Activated CD4-positive, alpha-beta T cell treated with anti-CD3 and anti-CD28 coated beads, Interleukin-2, amount 50 U/mL, for 48 hours (primary cell): ENCODE measurements around the gene REXO5.
A peak's percentile ranks its signal among the peaks of the same experiment; 100 is the strongest.
"Not testable (repeated sequence)": the region's sequence is repeated elsewhere in the genome, so short reads cannot be mapped to it uniquely, and the experiment has no call there.

Experiments used
- DNase-seq, 2 experiments: peaks; one replicate each; pipeline ENCODE4 v3.0.0-alpha.2; 2020

The REXO5 gene

DNA sequence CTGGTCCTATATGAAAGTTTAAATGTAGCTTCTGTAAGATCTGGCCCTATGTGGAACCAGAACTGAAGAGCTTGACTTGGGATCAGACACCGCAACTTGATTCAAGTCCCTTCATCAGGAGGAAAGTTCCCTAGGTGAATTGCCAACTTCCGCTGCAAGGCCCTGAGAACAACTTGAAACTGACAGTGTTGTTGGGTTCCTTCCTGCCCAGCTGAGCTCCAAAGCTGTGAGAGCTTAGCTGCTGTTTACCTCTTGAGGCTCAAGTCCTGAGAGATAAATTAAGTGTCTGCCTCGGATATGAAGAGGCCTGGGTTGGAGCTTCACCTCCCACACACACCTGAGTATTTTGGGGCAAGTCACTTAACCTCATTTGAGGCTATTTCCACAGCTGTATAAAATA lies 44.7 kb downstream of the REXO5 start:
- no peak for DNase-seq

DNA sequence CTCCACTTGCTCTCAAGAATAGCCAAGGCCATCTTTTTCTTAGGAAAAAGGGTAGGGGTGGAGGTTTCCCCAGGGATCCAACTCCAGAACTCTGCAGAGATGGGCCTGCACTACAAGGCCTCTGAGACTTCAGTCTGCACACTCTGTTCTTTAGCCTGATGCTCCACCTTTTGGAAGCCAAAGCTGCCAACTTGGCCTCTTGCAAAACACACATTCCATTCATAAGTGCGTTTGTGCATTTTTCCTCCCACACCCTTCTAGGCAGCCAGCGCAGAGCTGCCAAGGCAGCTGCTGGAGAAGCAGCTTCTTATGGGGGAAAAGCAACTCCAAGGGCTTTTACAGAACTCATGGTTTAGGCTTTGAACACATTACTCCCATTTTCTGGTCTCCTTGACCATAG lies 45.3 kb downstream of the REXO5 start:
- no peak for DNase-seq

DNA sequence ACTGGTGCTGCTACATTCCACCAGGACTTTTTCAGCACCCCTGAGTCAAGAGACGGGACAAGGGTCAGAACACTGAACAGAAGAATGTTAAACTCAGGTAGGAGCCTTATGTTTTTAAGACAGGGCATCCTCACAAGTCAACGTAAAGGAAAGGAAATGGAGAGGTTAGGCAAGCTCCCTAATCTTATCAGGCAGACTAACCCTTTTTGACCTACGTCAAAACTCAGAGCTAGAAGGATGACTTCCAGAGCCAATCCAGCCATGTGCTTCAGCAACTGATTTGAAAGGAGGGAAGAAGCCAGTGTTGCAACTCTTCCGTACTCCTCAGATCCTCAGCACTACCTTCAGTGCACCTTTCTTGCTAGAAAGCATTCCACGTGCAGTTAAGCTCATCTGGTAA lies 46.8 kb downstream of the REXO5 start:
- DNase-seq, result no peak

DNA sequence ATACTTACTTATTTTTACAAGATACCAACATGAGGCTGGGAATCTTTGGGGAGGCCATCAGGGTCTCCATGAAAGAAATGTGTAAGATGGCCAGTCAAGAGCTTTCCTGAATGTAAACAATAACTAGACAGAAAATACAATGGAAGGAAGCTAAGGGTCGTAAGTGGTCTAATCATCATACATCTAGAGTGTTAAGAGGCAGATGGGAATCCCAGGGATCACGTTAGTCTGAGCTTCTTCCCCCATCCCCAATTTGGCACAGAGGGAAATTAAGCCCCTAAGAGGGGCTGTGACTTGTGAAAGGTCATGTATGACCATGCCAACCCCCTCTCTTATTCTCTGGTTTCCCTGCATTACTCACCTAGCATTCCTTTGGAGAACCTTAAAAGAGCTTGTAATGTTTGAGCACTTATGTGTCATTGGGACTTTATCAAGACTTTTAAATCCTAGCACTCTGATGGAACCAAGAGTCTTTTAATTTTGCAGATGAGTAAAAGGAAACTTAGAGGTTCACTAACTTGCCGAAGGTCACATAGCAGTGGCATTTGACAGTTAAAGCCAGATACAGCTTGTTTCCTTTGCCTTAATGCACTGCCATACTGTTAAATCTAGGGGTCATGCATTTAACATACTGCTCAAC lies 47.8 kb downstream of the REXO5 start:
- DNase-seq, result no peak

DNA sequence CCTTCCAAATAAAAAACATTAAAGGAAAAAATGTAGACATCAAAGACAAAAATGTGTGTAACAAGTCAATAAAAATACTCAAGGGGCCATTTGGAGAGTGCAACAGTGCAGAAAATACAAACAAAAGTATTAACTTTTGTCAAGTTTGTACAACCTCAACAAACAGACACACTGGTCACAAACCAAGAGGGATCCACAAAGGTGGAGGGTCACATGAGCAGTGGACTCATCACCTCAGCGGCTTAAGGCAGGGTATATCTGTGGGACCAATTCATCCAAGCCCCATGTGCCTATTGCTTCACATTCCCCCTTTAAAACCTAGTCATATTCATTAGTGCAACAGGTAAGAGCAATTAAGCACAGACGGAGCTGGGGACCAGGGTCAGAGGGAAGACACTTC lies 48.6 kb downstream of the REXO5 start:
- DNase-seq, result no peak

DNA sequence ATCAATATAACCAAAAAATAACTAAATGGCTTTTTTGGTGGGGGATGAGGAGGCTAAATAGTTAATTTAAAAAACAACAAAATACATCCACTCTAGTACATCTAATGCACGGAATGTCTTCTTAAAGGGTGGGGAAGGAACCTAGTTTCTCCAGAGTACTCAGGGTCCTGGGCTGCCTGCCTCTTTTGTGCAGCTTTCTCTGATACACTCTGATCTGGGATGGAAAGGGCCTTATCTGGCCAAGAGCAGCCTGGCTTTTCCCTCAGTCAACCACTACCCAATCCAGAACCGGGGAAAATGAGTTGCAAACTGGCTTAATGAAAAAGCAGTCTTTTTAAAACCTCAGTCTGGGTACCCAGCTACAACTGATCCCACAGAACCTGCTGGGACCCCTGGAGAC lies 51.0 kb downstream of the REXO5 start:
- DNase-seq, result no peak

DNA sequence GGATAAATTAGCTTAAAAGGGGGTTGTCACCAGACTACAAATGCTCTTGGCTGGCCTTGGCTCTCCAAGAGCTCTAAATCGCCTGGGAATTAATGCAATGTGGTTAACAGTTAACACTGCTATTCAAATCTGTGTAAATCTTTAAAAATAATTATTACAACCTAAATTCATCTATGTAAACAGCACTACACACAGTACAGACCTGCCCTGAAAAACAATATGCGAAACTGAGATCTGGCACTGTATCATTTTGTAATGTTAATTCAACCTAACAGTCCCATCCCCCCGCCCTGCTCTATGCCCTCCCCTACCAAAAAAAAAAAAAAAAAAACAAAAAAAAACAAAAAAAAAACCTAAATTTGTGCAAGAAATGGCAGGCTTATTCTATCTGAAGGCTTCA lies 52.9 kb downstream of the REXO5 start:
- no peak for DNase-seq

DNA sequence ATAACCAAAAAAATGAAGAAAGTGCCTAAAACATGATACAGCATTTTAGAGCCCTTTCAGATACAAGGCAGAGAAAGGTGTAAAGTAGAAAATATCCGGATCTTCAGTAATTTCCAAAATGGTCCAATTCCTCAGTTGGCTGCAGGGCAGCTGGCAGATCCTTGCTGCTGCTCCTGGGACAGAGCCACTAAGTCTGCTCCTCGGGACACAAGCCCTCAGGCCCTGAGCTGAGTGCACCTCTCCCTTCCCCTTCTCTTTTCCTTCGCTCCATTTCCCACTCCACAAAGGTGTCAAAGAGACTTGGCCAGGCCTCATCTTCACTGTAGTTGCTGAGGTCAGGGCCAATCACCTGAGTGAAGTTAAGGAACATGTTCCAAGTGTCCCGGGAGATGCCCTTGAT lies 53.4 kb downstream of the REXO5 start:
- no peak for DNase-seq

DNA sequence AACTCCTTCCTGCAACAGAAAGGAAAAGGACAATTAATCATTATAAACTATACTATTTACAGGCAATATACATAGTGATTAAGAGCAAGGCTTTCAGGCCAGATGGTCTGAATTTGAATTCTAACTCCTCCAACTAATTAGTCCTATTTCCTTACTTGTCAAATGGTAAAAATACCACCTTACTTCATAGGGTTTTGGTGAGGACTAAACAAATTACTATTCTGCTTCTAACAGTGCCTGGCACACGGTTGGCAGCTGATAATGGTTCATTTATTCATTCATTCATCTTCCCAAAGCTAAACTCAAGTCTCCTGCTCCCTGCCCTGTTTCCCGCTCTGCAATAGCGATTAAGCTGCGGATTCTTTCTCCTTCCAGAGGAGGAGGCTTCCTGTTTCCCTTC lies 54.0 kb downstream of the REXO5 start:
- DNase-seq, result no peak

DNA sequence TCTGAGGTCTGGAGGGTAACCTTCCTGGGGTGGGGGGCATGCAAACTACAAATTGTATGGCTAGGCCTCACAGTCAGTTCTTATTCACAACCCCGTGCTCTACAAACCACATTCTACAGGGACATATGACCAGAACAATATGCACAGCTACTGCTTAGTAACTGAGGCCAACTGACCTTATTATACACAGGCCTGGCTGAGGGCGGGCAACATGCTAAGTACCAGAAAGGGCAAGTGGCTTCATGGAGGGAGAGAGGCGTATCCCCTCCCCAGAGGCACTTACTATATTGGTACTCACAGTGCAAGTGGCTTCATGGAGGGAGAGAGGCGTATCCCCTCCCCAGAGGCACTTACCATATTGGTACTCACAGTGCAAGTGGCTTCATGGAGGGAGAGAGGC lies 54.7 kb downstream of the REXO5 start:
- not testable (repeated sequence) for DNase-seq

DNA sequence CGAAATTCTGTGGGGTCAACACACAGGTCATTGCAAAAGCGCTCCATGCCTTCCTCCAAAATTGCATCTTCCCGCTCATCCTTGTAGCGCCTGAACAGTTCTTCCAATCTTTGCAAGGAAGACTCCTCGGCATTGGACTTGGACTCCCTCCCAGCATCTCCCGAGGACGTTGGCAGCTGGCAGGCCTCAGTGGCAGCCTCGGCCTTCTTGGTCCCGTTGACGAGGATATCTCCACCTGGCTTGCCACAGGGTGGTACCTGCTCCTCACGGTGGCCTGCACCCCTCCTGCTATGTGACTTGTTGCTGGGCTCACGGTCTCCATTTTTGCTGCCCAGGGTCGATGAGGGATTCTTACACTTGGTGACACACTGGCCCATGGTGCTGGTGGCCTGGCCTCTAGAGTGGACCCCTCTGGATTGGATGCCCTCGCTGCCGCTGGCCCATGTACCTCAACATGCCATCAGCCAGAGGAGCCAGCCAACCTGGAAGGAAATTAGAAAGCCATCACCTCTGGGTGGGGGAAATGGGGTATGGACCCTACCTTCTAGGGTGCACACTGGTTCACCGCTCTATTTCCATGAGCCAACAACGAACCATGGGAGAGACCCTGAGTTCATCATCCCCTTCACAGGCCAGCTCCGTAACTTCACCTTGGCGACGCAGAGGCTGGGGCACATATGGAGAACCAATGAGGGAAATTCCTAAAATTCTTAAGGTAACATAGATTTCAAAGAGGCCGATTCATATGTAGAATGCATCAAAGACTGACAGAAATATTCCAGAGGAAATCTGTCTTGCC lies 56.0 kb downstream of the REXO5 start:
- DNase-seq, result no peak

DNA sequence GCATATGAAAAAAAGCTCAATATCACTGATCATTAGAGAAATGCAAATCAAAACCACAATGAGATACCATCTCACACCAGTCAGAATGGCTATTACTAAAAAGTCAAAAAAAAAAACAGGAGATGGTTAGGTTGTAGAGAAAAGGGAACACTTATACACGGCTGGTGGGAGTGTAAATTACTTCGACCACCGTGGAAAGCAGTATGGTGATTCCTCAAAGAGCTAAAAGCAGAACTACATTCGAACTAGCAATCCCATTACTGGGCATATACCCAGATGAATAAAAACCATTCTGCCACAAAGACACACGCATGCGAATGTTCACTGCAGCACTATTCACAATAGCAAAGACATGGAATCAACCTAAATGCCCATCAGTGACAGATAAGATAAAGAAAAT lies 58.0 kb downstream of the REXO5 start:
- not testable (repeated sequence) for DNase-seq

DNA sequence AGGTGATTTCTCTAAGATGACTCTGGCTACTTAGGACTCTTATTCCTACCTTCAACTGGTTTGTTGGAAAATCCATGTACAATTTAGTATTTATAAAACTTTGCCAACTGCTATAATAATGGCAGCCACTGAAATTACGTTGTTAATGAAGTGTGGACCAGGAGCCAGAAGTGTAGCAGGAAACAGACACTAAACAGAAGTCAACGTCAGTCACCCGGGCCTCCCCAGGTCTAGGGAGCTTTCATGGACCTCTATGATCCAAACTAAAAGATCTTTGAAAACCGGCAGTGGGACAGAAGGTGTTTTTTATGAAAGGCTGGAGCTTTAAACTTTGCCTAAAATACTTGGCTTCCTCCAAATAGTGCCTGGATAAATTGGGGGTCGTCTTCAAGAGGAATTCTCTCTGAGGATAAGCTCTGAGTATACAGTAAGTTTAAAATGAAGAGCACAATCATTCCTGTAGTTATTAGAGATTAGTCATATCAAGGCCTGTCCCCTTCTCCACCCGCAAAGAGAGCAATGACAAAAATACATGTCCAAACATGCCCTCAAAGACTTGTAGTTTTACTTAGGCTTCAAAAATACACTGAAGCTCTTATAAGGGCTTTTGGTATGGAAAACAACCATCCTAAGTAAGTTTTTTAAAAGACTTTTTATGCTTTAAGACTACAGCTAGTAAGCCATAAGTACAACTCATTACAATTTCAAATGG lies 59.2 kb downstream of the REXO5 start:
- DNase-seq, result no peak

DNA sequence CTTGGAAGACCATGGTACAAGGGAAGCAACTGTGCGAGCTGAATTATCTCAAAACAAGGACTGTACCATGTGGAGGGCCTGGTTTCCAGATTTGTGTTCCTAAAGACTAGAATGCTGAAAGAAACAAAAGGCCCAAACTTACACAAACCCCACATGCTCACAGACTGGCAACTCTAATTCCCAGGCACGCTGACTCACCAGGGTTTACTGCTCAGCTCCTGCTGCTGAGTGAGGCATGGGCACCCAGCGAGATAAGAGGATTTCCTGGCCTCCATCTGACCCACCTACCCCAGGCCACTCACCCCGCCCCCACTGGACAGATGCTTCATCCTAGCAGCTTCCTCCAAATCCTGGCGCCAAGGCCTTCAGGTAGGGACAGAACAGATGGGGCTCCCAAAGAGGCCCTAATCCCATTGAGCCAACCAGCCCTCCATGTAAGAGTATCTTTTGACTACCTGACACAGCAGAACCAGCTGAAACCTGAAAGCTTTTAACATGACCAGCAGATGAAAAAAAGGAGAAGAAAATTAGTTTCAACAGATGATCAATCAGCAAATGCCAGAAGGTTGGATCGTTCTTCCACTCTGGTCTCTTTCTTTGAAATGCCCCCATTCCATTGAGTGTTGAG lies 59.9 kb downstream of the REXO5 start:
- peak; percentile 27 to 32 for DNase-seq

DNA sequence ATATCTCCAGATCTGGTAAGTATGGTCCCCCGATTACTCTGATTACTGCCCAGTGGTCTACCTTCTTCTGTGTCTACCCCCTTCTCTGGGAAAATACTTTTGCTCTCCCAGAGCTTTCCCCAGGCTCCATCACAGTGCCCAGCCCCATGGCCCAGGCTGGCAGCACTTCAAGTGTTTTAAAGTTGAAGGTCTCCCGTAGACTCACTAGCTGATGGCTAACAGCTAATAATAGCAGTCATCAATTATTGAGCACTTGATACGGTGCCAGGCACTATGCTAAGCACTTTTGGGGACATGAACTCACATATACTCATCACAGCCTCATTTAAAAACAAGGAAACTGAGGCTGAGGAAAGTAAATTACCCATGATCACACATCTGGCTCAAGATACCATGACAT lies 60.5 kb downstream of the REXO5 start:
- no peak for DNase-seq

DNA sequence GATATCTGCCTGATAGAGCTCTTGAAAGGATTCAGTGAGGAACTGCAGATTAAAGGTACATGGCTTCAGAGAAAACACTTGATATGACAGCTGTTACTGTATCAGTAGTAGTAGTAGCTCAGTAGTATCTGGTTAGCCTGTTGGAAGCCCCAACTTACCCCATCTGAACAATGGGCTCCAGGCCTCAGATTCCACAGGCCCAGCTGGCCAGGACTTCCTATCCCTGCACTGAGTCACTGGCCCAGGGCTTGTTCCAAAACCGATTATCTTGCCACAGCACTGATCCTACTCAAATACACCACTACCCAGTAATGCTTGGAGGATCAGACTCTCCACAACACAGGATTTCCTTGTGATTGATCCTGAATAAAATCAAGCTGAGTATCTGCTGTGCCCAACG lies 61.3 kb downstream of the REXO5 start:
- DNase-seq, result no peak

DNA sequence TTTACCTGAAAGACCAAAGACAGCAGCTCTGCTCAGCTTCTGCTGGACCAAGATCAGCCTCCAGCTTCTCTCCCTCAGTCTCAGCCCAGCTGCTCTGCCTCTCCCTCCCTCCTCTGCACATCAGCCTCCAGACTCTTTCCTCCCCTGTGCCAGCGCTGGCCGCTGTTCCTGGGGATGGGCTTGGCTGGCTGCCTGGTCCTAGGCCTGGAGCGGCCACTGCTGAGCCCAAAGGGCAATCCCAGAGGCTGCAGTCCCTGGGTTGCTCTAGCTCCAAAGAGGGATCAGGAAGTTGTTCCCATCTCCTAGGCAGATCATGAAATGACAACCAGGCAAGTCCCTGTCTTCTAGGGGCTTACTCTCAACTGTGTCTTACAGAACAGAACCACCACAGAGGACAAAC lies 62.6 kb downstream of the REXO5 start:
- DNase-seq, result no peak

DNA sequence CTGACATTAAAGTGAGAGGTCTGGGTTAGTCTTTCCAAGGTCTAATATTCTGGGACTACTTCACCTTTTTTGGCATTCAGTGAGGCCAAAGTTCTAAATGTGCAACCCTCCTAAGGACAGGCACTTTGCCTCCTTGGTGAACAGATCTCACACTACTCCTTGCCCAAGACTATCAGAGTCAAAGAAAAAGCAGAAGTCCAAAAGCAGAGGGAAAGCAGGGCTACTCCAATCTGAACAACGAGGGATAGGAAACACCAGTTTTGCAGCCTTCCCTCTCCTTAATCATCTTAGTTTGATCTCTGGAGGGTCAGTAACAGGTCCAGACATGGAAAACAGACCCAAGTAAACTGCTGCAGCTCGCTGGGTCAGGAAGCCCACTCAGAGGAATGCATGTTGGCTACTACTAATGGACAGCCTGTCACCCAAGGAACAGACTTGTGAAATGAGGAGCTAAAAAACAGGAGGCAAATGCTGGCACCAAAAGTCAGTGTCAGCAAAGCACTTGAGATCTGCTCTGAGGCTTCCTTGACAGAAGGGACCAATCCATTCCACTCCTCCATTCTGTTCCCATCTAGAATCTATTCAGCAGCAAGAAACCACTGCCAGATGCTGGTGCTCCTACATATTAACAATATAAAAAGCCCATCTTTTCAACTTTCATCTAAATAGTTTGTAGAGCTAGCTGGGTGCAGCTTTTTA lies 63.9 kb downstream of the REXO5 start:
- DNase-seq, result no peak

DNA sequence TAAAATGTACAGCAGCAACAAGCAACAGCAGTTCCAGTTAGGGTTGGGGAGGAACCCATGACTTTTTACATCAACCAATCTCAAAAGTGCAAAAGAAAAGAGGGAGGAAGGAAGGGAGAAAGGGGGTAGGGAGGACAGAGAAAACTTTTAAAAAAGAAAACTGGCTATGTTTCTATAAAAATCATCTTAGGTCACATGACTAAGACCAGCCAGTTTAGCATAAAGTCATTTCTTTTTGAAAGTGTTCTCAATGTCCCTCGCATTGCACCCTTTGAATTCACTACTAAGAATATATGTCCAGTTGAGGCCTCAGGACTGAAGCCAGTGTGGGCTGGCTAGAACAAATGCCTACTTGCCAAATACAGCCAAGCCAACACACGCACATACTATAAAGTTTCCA lies 64.9 kb downstream of the REXO5 start:
- DNase-seq, result no peak

DNA sequence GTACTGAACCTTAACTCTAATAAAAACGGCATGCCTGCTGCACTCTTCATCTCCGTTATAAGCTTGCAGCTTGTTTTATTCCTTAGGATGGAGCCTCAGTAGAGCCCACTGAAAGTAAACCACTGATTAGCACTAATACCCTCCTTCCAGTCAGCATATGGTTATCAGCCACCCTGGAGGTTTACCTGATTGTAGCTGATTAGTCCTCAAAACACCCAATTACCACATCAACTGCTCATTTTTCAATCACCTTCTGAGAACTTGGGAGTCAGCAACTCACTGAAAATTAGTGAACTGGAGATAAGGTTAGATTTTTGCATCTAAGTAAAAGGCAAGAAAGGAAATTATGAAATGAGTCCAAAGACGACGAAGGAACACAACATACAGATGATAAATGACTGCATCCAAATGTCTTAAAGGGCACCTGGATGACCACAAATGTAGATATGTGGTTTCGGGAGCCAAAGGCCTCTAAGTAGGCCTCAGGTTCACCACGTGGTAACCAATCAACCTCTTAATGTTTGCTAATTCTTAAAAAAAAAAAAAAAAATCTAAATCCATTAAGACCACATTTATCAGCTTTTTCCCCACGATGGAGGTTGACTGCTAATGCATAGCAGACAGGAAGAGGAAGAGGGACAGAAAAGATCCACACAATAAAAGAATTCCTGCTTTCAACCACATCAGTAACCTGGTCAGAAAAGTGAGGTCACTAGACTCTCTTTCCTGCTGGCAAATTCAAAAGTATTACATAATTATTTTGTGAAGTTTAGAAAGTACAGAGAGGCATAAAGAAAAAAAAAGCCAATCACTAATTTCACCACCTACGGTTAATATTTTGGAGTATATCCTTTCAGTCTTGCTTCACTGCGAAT lies 65.9 kb downstream of the REXO5 start:
- DNase-seq, result no peak

DNA sequence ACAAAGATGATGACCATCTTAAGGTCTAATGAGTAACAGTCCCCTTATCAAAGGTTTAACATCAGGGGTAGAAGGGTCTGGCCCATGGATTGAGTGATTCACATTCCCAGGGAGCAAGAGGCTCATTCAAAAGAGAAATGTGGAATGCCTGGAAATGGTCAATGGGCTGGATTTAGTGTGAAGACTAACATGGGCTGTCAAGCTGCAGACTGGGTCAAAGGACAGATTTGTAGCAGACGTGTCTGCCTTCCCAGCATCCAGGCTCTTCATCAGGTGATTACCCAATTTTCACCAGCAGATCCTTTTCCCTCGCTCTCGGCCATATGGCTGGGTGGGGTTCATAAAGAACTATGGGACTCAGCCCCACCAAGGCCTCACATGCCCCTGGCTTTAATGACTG lies 67.0 kb downstream of the REXO5 start:
- no peak for DNase-seq

DNA sequence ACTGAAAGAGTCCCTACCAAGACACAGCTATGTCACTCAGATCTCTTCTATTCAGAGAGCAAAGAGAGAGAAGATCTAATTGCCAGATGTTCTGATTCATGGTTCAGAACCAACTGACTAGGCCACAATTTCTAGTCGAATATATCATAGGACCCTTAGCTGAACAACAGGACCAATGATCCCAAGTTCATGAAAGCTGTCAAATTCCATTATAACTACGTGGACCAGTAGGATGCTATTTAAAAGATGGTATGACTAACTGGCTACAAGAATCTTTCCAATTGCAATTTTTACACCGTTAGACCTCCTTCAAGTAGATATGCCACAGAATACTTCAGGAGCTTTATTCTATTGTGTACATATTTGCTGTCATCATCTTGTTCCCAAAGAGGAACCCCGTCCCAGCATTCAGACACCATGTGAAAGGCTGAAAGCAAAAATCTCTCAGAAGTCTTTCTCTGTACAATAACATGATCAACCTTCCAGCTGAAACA lies 67.8 kb downstream of the REXO5 start:
- no peak for DNase-seq
